Parathyroid adenoma (tissue), 2 donors: ENCODE data around the gene ZDHHC3.

Experiments used
- H2AFZ ChIP-seq: fragments of 300-600 bp; sonication (generic); one replicate; pipeline ENCODE4 v1.7.0; 2017; ENCODE audit warnings: antibody characterized with exemption, mild to moderate bottlenecking
- H3K27ac ChIP-seq: fragments of 300-600 bp; sonication (generic); one replicate; pipeline ENCODE4 v1.7.0; 2017
- H3K27me3 ChIP-seq: fragments of 300-600 bp; sonication (generic); one replicate; pipeline ENCODE4 v1.7.0; 2017; ENCODE audit warnings: low read length; ENCODE audit not compliant: control insufficient read depth, insufficient read depth
- H3K36me3 ChIP-seq: fragments of 300-600 bp; sonication (generic); one replicate; pipeline ENCODE4 v1.7.0; 2017; ENCODE audit warnings: low read length; ENCODE audit not compliant: control insufficient read depth, insufficient read depth
- H3K4me1 ChIP-seq: fragments of 300-600 bp; sonication (generic); one replicate; pipeline ENCODE4 v1.7.0; 2017; ENCODE audit warnings: control low read depth
- H3K4me2 ChIP-seq: fragments of 300-600 bp; sonication (generic); one replicate; pipeline ENCODE4 v1.7.0; 2017; ENCODE audit warnings: low read length
- H3K4me3 ChIP-seq: fragments of 300-600 bp; sonication (generic); one replicate; pipeline ENCODE4 v1.7.0; 2017; ENCODE audit warnings: low read depth, low read length
- H3K79me2 ChIP-seq: fragments of 300-600 bp; sonication (generic); one replicate; pipeline ENCODE4 v1.7.0; 2017; ENCODE audit warnings: control low read depth
- H3K9ac ChIP-seq: fragments of 300-600 bp; sonication (generic); one replicate; pipeline ENCODE4 v1.7.0; 2017; ENCODE audit warnings: mild to moderate bottlenecking
- H3K9me3 ChIP-seq: fragments of 300-600 bp; sonication (generic); one replicate; pipeline ENCODE4 v1.7.0; 2017; ENCODE audit warnings: low read length; ENCODE audit not compliant: control insufficient read depth
- CTCF ChIP-seq: fragments of 300-600 bp; sonication (generic); IDR thresholded peaks from one replicate; pipeline ENCODE4 v1.7.0; 2017; ENCODE audit warnings: antibody characterized with exemption, mild to moderate bottlenecking
- donor health status: primary hyperparathyroidism.

The ZDHHC3 gene

DNA sequence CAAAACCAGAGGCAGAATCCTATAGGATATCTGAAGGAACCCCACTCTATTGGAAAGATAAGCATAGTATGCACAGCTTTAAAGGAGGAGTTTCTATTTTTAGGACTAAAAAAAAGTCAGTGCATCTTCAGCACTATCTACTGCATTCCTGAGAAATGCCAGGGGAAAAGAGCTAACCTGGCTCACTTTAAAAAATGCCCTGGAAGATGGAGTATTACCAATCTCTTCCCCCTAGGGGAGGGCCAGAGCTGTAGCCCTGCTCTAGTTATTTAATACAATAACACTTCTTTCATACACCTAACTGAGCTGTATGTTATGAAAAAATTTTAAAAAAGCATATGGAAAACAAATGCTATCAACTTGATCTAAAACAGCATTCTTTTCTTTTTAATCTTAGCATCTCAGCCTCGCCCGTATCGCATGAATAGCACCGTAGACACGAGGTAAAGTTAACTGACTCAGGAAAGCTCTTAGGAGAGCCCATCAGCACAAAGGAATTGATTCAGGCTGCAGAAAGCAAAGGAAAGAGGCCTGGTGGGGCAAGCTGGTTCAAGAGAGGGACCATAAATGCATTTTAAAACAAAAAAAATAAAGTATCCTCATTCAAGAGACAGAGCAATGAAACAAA, 51.4 kb downstream of the ZDHHC3 start:
- H3K4me2 ChIP-seq: peak overlapping the region; percentile 1
- H3K4me3 ChIP-seq: no peak overlapping the region
- H3K79me2 ChIP-seq: no peaks in the 10 kb centered on the region
- H3K9me3 ChIP-seq: no peaks in the 10 kb centered on the region
- H2AFZ ChIP-seq: no peak overlapping the region
- TF ChIP-seq CTCF: peak; percentile 34
- peak overlapping the region; percentile 65 for H3K27ac ChIP-seq
- no peak overlapping the region for H3K9ac ChIP-seq
- no peaks in the 10 kb centered on the region for H3K27me3 ChIP-seq
- no peaks in the 10 kb centered on the region for H3K36me3 ChIP-seq
- peaks cover 38% of the 10 kb centered on the region for H3K4me1 ChIP-seq

- Histone ChIP-seq H3K27ac (peak overlapping the region; percentile 65), H3K4me2 (no peak overlapping the region), H3K4me3 (no peak overlapping the region), H2AFZ (peak overlapping the region; percentile 3), H3K4me1 (peaks cover 44% of the 10 kb centered on the region), H3K9me3 (no peaks in the 10 kb centered on the region), H3K79me2 (no peaks in the 10 kb centered on the region), H3K9ac (no peak overlapping the region), H3K27me3 (no peaks in the 10 kb centered on the region), H3K36me3 (no peaks in the 10 kb centered on the region)
- no peak for TF ChIP-seq CTCF
Measured at GRCh38 chr3:44923632-44924456, 52.1 kb downstream of the ZDHHC3 start.

DNA sequence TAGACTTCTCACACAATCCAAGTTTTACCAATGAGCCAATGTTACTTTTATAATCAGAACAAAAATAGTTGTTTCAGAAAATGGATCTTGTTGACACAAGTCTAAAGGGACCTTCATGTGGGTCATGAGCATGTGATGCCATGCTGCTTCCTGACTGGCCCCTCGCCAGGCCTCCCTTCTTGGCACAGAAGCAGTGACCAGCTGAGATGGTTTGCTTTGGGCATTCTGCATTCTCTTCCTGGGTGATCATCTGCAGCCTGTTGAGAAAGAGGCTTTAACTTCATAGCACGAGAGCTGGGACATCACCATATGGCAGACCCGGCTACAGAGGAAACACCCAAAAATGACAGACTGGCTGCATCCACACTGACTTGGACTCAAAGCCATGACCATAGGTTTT, 55.9 kb downstream of the ZDHHC3 start:
- no peak for TF ChIP-seq CTCF
- Histone ChIP-seq H3K36me3 (no peaks in the 10 kb centered on the region), H2AFZ (no peak overlapping the region), H3K4me2 (no peak overlapping the region), H3K27me3 (no peaks in the 10 kb centered on the region), H3K79me2 (no peaks in the 10 kb centered on the region), H3K4me3 (no peak overlapping the region), H3K9me3 (no peaks in the 10 kb centered on the region), H3K27ac (no peak overlapping the region), H3K9ac (no peak overlapping the region), H3K4me1 (peaks cover 37% of the 10 kb centered on the region)

DNA sequence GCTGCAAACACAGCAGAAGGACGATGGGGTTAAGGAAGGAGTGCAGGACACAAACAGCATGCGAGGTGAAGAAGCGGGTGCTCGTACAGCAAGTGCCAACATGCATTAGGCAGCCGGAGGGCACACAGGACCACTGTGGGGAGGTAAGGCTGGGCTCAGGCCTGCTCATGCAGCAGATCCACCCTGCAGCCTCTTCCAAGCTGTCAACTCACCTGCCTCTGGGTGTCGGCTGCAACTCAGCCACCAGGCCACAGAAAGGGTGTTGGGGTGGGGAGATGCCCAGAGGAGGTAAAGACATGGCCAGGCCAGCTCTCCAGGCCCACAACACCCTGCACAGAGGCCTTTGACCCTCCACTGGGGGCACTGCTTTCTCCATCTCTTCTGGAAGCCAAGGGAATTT, 57.4 kb downstream of the ZDHHC3 start:
- H3K27me3 ChIP-seq: no peaks in the 10 kb centered on the region
- H3K27ac ChIP-seq: no peak overlapping the region
- no peaks in the 10 kb centered on the region for H3K79me2 ChIP-seq
- no peaks in the 10 kb centered on the region for H3K36me3 ChIP-seq
- H3K9me3 ChIP-seq: no peaks in the 10 kb centered on the region
- no peak overlapping the region for H2AFZ ChIP-seq
- H3K4me3 ChIP-seq: no peak overlapping the region
- no peak overlapping the region for H3K9ac ChIP-seq
- no peak overlapping the region for H3K4me2 ChIP-seq
- peaks cover 37% of the 10 kb centered on the region for H3K4me1 ChIP-seq
- no peak for TF ChIP-seq CTCF
